ENCODE data around the gene NPR1.
A peak's percentile ranks its signal among the peaks of the same experiment; 100 is the strongest.
"Not testable (repeated sequence)": the region's sequence is repeated elsewhere in the genome, so short reads cannot be mapped to it uniquely, and the experiment has no call there.

NPR1 gene

GRCh38 chr1:153651771-153652170 lies 26.7 kb upstream of the NPR1 start:
- no peak for DNase-seq

- no peak for DNase-seq
Observed at GRCh38 chr1:153652805-153653500, 25.5 kb upstream of the NPR1 start.

GRCh38 chr1:153655333-153655732 lies 23.2 kb upstream of the NPR1 start:
- DNase-seq: no peak

- DNase-seq: peak; percentile 89 to 93
Observed at GRCh38 chr1:153658400-153659174, 19.9 kb upstream of the NPR1 start, which contains the start of gene SNAPIN. Gene SNAPIN, plus strand, starts transcription at chr1:153658703. Its CDS starts 41 bp downstream, at chr1:153658744.

GRCh38 chr1:153659175-153659534 lies 19.3 kb upstream of the NPR1 start:
- DNase-seq: no peak

GRCh38 chr1:153659656-153660055 lies 18.8 kb upstream of the NPR1 start:
- DNase-seq: no peak

GRCh38 chr1:153661111-153661708 lies 17.3 kb upstream of the NPR1 start:
- DNase-seq: no peak

GRCh38 chr1:153662269-153662668 lies 16.2 kb upstream of the NPR1 start:
- no peak for DNase-seq

GRCh38 chr1:153663211-153663610 lies 15.3 kb upstream of the NPR1 start:
- DNase-seq: no peak

- no peak for DNase-seq
Observed at GRCh38 chr1:153667439-153667838, 11.0 kb upstream of the NPR1 start.

- not testable (repeated sequence) for DNase-seq
Observed at GRCh38 chr1:153668672-153669071, 9.8 kb upstream of the NPR1 start.

- DNase-seq: no peak
Observed at GRCh38 chr1:153669606-153670005, 8.9 kb upstream of the NPR1 start.

GRCh38 chr1:153670257-153670858 lies 8.1 kb upstream of the NPR1 start:
- no peak for DNase-seq

GRCh38 chr1:153670859-153671627 lies 7.4 kb upstream of the NPR1 start, which contains the start of gene ILF2:
Gene ILF2, minus strand, starts transcription at chr1:153670993. Its CDS starts 71 bp downstream, at chr1:153670922.
- DNase-seq: peak; percentile 99

- peak; percentile 55 to 68 for DNase-seq
Observed at GRCh38 chr1:153671628-153672353, 6.7 kb upstream of the NPR1 start.

- no peak for DNase-seq
Observed at GRCh38 chr1:153673511-153673910, 5.0 kb upstream of the NPR1 start.

GRCh38 chr1:153677718-153678518 lies 570 bp upstream of the NPR1 start:
- DNase-seq: peak; percentile 45 to 64

GRCh38 chr1:153679337-153680119 lies 1.0 kb downstream of the NPR1 start:
- peak; percentile 8 to 16 for DNase-seq

- DNase-seq: no peak
Observed at GRCh38 chr1:153680120-153680403, 1.6 kb downstream of the NPR1 start.

GRCh38 chr1:153682730-153683129 lies 4.2 kb downstream of the NPR1 start:
- no peak for DNase-seq
